DMS153 treated with DMSO at 0.1 percent for 48 hours (cell line): ENCODE data around the gene SAMD4A.
A peak's percentile ranks its signal among the peaks of the same experiment; 100 is the strongest.

Experiments used
- DNase-seq: peaks from one replicate; lab custom pipeline; 2025; ENCODE audit not compliant: unreplicated experiment; lab: John Stamatoyannopoulos, UW

The SAMD4A gene

DNA sequence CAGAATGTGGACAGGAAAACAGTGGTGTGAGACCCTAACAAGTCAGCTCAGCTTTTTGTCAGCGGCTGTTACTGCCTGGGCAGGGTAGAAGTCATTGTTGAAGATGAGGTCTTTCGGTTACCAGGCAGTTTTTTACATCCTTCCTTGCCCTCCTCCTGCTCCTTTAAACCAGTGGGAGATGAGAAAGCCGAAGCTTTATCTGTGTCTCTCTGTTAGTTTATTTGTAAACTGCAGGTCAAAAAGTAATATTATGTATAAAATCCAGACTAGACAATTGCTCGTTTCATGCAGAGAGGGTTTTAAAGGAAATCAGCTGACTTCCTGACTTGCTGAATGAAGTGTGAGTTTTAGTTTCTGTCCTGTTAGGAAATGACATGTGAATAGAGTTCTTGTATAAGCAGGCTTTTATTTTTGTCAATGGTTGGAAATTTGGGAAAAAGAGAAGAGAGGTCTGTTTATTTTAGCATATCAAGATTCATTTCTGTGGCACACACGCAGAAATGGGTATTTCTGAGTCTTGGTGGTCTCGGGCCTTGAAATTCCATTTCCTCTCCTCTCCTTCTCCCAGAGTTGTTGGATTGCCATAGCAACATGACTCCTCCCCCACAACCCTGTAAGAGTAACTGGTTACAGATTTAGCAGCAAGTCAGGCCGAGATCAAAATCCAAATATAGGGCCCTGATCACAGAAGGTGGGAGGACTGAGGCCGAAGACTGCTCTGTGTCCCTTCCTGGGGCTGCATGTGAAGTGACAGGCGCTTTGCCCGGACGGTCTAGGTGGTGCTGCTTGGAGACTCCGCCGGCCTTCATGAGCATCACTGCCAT is 60.8 kb downstream of the SAMD4A start:
- no peak for DNase-seq

DNA sequence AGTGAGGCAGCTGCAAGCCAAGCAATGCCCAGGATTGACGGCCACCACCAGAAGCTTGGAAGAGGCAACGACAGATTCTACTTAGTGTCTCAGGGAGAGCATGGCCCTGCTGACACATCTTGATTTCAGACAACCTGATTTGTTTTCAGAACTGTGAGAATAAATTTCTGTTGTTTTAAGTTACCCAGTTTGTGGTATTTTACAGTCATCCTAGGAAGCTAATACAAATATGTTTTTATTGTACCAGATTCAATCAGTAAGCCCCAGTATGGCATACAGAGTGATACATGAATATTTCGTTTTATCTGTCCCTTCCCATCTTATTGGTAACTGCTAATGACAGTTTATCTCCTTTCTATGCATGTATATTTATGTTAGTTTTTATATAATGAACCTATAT is 62.3 kb downstream of the SAMD4A start:
- DNase-seq = no peak

DNA sequence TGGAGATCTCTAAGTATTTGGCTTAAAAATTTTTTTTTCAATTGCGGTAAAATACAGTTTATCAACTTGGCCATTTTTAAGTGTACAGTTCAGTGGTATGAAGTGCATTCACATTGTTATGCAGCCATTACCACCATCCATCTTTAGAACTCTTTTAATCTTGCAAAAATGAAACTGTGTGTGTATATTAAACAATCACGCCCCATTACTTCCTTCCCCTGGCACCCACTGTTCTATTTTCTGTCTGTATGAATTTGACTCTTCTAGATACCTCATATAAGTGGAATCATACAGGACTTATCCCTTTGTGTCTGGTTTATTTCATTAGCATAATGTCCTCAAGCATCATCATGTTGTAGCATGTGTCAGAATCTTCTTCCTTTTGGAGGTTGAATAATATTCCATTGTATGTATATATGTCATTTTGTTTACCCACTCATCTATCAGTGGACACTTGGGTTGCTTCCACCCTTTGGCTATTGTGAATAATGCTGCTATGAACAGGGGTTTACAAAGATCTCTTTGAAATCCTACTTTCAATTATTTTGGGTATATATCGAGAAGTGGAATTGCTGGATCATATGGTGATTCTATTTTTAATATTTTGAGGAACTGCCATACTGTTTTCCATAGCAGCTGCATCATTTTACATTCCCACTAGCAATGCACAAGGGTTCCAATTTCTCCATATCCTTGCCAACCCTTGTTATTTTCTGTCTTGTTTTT is 62.9 kb downstream of the SAMD4A start:
- no peak for DNase-seq

DNA sequence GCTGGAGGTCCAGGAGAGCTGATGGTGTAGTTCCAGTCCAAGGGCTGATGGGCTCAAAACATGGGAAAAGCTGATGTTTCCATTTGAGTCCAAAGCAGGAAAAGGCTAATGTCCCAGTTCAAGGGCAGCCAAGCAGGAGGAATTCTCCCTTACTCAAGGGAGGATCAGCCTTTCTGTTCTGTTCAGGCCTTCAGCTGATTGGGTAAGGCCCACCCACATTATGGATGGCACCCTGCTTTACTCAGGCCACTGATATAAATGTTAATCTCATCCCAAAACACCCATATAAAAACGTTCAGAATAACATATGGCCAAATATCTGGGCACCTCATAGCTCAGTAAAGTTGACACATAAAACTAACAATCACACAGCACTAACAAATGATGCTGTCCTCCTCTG is 64.1 kb downstream of the SAMD4A start:
- no peak for DNase-seq

DNA sequence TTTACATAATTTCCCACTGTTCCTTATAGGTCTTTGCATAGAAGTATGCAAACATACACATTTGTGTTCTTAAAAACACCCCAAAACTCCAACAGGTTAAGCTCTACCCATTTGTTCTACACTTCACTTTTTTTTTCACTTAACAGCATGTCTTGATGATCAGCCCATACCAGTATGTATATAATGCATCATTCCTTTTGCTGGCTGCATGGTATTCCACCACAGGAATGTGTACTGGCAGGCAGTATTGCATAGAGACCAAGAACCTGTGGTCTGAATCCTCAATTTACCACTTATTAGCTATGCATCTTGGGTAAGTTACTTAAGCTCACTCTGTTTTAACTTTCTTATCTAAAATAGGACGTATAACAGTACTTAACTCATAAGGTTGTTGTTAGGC is 65.5 kb downstream of the SAMD4A start:
- DNase-seq = no peak

DNA sequence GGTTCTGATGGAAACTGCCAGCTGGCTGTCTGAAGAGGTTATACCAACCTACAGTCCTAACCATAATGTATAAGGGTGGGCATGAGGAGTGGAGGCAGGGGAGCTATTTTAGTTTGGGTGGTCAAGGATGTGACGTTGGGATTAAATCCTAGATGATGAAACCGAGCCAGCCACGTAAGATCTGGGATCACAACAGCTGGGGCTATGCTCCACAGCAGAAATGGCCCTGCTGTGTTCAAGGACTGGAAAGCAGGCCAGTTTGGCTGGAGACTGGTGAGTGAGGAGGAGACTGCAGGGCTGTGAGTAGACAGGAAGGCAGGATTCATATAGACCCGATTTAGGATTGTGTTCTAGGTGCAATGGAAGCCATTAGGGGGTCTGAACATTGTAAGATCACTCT is 66.1 kb downstream of the SAMD4A start:
- no peak for DNase-seq

DNA sequence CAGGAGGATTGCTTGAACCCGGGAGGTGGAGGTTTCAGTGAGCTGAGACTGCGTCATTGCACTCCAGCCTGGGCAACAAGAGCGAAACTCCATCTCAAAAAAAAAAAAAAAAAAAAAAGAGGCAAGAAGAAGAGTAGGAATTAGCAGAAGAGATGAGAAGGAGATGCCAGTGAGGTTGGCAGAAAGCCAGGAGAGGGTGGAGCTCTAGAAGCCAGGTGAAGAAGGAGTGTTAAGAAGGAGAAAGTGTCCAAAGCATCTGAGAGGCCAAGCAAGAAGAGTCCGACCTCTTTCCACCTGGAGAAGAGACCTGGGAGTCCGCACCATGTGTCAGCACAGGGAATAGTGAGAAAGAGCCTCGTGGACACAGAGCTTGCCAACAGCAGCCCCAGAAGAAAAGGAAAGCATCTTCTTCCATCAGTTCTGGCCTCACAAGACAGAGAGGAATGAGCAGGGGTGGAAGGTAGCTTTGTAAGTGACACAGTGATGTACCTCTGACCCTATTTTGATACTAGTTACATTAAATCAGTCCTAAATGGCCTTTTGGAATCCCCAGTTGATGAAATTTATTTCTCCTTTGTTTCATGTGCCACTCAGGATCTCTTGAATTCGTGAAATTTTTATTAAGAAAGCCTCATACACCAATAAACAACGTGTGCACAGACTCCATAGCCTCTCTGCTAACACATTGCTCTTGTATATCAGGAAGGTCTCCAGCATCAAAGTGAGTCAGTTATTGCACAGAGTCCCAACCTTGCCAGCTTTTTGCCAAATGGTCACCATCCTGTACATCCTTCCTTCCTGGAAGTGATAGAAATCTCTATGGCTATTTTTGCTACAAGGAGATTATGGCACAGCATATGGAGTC is 70.6 kb downstream of the SAMD4A start:
- no peak for DNase-seq

DNA sequence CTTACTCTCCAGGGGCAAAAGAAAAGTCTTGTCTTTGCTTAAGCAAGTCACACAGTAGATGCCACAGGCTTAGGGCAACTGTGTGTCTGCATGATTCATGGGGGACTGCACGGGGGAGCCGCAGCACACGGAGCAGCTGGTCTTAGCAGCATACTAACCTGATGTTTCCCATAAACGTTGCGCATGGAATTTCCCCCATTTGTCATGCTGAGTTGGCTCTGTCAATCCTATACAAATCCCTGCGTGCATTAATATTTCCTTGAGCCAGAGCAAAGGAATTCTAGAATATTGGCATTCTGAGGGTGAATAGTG is 71.2 kb downstream of the SAMD4A start:
- DNase-seq = no peak

DNA sequence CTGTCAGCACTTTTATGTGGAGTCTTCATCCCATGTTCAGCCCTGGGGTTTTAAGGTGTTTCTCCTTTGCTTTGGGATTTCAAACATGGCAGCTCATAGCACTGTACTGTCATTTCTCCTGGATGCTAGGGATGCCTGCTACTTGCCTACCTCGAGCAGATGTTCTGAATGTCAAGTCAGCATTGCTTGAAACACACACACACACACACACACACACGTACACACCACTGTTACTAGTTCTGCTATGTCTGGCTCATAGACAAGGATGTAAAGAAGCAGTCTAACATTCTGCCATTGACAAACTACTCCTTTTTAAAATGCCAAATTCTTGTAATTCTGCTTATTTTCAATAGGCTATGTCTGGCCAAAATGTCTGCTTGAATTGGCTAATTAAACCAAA is 72.7 kb downstream of the SAMD4A start:
- DNase-seq = no peak

DNA sequence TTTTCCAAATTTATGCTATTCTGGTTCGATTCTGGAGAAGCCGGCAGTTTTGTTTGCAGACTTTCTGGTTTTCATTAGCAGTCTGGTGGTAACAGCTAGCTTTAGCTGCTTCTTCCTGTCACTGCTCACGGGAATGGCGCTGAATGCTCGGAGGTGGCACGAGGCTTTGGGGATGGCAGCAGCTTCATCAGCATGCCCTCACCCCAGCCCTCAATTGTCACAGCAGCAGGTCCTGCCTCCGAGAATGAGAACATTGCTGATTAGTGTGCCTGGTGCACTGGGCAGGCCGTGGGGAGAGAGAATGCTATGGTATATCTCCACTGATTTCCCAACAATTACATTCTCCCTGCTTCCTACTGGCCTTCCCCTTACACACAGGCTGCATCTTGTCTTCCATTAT is 73.6 kb downstream of the SAMD4A start:
- no peak for DNase-seq

DNA sequence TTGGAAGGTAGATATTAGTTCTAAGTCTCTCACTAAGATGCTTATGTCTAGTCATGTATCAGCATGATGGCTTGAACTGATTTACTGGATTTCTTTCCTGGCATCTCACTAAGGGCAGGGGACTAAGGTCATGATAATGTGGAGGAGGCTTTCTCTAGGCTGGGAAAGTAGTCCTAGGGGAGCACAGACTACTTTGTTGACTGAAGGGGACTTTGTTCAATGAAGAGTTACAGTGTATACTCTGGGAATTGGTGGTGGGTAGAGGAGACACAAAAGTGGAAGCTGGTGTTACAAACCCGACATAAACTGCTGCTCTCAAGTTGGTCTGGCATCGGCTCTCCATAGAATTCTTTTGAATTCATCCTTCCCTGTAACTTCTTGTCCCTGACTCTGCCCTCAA is 75.2 kb downstream of the SAMD4A start:
- no peak for DNase-seq

DNA sequence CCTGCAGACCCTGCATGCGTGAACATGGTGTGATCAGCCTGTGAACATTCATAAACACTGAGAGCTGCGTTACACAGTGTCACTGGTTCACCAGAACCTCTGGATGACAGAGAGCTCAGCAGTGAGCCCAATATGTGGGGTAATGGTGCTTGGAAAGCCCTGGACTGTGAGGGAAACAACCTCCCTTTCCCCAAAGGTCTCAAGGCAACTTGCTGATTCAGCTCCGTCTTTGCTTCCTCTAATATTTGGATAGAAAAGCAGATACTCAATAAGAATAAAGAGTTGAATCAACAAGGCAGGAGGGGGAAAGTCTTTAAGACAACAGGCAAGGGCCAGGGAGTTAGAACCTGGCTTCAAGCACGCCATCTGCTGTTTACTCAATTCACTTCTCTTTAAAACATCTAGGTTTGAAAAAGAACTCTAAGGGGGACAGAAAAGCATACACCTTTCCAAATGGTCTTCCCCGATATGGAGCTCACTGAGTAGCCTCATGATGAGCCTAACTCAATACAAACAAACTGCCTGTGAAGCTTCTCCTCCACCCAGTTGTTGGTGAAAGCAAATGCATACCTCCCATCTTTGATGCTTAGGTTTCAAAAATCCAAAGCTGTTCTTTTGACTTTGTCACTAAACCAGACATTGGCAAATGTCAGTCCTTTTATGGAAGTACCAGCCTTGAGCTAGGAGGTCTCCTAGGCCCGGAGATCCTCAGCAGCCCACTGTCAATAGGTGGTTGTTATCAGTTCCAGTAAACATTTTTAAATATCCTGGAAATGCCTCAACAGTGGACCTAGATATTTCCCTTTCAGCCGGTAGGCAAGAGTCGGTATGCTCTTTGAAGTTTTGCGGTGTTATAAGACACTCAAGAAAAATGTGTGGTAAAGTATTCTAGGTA is 76.1 kb downstream of the SAMD4A start:
- DNase-seq = no peak

DNA sequence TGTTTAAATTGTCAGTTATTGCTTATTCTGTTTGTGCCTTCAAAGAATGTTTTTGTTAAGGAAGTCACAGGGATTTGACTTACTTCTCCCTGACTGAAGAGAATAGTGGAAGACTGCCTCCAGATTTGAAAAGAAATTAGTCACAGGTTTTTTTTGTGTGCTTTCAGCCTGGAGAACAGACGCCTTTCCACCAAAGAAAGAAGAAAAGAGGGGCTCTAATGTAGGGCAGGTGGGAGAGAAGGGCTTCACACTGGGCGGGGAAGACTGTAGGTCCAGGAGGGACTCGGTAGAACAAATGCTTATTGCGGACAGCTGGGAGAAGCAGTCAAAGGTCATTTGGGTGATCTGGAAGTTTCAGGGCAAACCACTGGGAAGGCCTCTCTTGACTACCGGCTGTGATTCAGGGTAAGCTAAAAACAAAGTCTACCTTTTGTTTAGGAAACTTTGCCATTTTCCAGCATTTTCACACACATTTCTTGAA is 76.8 kb downstream of the SAMD4A start:
- no peak for DNase-seq

DNA sequence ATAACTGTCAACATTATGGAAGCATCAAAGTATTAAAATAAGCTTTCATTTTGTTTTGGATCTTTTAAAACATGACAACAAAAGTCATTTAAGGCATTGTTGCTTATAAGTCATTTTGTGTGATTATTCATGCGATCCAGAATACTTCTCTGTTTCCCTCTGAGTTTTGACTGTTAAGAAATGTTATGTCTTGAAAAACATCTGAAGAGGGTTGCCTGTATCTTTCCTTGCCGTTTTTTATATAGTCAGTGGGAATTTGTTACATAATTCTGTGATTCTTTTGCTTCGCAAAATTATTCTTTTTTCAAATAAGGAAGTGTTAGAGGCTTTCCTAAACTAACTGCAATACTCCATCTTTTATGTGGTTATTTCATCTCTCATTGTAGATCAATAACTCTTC is 78.7 kb downstream of the SAMD4A start:
- no peak for DNase-seq

DNA sequence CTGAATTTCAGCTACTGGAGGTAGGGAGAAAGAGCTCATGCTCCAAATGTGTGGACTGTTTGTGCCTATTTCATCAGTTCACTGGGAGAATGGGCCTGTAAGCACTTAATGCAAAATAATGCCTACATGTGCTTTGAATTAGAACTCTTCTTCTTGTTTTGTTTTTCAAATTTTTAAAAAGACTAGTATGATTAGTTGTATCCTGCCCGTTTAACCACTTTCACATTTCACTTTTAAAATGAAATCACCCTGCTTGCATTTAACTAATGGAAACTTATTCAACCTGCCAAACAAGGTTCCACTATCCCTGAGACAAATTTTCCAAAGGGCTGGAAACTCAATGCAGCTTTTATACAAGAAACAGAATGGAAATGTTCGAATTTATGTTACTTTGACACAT is 79.7 kb downstream of the SAMD4A start:
- DNase-seq = no peak

DNA sequence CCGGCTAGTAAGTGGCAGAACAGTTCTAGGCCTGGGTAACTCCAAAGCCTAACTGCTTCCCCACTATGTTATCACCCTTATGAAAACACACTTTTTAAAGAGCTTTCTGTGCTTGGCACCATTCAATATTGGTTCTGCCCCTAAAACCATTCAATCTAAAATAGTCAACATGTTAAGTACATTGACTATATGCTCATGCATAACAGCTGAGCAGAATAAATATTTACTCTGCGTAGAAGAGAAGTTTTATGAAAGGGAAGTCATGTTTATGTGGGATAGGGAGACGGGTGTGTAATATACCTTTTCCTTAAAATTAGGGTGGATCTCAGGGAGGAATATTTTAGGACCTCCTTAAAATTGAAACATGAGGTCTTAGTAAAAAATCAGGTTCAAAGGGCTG is 80.5 kb downstream of the SAMD4A start:
- DNase-seq = peak; percentile 6

DNA sequence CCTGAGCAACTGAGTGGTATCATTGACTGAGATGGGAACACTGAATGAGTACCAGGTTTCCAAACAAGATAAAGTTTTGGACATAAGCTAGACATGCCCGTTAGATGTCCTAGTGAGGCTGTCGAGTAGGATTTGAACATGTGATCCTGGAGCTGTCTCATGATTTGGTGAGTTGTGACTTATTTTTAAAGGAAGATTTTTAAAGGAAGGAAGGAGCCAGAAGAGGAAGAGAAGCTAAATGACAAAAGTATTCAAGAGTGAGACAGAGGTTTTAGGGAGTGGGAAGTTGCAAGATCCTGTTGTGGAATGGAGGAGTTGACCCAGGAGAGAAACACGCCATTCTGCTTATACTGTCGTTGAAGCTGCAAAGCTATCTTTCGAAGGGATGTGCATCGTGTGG is 82.1 kb downstream of the SAMD4A start:
- DNase-seq = no peak

DNA sequence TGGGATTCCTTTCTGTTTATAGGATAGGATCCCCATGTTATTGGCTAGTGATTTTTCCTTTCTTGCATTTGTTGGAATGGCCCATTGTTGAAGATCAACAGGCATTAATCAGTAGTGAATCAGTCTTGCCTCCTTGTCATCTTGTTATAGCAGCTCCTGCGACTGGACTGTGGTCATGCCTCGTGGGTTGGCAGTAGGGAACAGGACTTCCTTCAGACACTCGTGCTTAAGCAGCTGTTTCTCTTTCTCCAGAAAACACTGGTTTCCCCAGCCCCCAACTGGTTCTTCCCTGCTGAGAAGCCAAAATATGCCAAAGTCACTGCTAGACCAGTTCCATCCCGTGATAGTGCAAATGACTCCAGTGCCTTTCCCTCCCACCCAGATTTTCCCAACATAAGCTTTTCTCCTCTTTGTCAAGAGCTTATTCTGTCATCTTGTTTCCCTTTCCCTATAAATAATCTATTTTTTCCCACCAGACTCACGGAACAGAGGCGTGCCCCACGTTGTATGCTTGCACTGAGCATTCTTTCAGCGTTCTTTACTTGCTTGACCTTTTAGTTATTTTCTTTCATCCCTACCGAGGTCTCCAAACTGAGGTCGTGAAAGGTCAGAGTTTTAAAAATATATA is 83.5 kb downstream of the SAMD4A start:
- no peak for DNase-seq

DNA sequence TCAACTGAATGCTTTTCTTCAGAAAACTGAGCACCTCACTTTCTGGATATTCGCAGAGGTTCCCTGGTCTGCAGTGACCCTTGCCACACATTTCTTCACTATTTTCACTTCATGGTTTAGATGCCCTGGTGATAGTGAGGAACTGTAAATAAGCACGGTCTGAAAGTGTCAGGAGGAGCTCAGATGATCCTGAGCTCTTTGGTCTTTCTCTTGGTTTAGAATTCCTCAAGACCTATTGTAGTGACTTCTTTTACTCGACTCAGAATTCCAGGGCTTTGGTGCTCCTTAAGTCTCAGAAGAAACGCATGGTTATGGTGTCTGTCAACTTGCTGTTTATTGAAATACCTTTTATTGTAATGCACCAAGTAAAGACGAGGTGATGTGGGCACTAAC is 84.0 kb downstream of the SAMD4A start:
- no peak for DNase-seq

DNA sequence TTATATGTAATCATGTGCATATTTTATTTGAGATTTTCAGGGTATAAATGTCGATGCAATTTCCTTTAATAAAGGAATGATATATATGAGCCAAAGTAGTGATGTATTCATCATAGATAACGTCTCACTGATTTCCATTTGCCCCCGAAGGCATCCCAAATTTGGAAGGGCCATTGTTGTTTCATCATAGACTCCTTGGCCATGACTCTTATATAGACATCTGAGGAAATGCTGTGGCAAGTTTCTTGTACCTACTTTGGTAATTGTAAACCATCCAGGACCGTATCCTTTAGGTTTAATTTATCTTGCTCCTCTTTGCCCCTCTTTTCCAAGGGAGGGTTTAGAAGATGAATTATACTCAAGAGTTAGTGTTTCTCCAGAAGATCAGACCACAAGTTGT is 84.7 kb downstream of the SAMD4A start:
- no peak for DNase-seq
